GM18858 (cell line): ENCODE data around the gene GRAP2.

Experiments used
- ATAC-seq: cut with Tn5 transposase; IDR thresholded peaks from one replicate; pipeline ENCODE4 v1.9.1; 2021; ENCODE audit not compliant: unreplicated experiment

Gene GRAP2

GRCh38 chr22:40008726-40009291, 107.9 kb downstream of the GRAP2 start:
- ATAC-seq: no peak

- ATAC-seq: no peak
Measured at GRCh38 chr22:40009292-40009774, 108.4 kb downstream of the GRAP2 start.

GRCh38 chr22:40009951-40010671, 109.2 kb downstream of the GRAP2 start:
- no peak for ATAC-seq

- ATAC-seq: no peak
Measured at GRCh38 chr22:40010746-40011145, 109.9 kb downstream of the GRAP2 start.

- no peak for ATAC-seq
Measured at GRCh38 chr22:40014667-40015248, 113.9 kb downstream of the GRAP2 start.

- ATAC-seq: no peak
Measured at GRCh38 chr22:40015358-40015976, 114.6 kb downstream of the GRAP2 start.

- no peak for ATAC-seq
Measured at GRCh38 chr22:40018051-40018450, 117.2 kb downstream of the GRAP2 start.

GRCh38 chr22:40019100-40019499, 118.2 kb downstream of the GRAP2 start:
- no peak for ATAC-seq

GRCh38 chr22:40020956-40021355, 120.1 kb downstream of the GRAP2 start:
- ATAC-seq: no peak

- no peak for ATAC-seq
Measured at GRCh38 chr22:40021401-40022000, 120.6 kb downstream of the GRAP2 start.

- ATAC-seq: no peak
Measured at GRCh38 chr22:40022536-40023240, 121.8 kb downstream of the GRAP2 start.
